GM12878 (cell line): ENCODE data around the gene LRCH4. TPM values are rescaled to one million over a fixed set of nuclear protein-coding genes. Genes with fewer than 3 reads are reported as not detected.

Source experiments
- ATAC-seq: fragments of 200-7000 bp; cut with Tn5 transposase; 3 replicates; pipeline ENCODE4 v1.9.1; 2020; ENCODE audit warnings: mild to moderate bottlenecking, moderate library complexity
- BruUV-seq: library from RNA; stranded (reverse); fragments of 400-500 nt; replicated peaks from 2 replicates; lab custom pipeline; 2021; lab: Mats Ljungman, UMichigan
- CTCF ChIA-PET: fragments of 300-600 bp; sonication (Branson Sonifier 250); formaldehyde crosslinking; extraction: SDS; loops from one replicate; lab custom pipeline; 2021; ENCODE audit warnings: inconsistent platforms; lab: Yijun Ruan, JAX
- POLR2A ChIA-PET: fragments of 350-600 bp; formaldehyde crosslinking; extraction: SDS; loops from one replicate; lab custom pipeline; 2021; ENCODE audit warnings: inconsistent platforms; lab: Charles Lee
- RAD21 ChIA-PET: fragments of 300-600 bp; sonication (Branson Sonifier 250); formaldehyde crosslinking; loops from one replicate; lab custom pipeline; 2023; ENCODE audit warnings: antibody characterized with exemption; ENCODE audit not compliant: unreplicated experiment; lab: Charles Lee
- SMC1A ChIA-PET: fragments of 300-600 bp; sonication (Branson Sonifier 250); formaldehyde crosslinking; loops from one replicate; lab custom pipeline; 2023; ENCODE audit not compliant: unreplicated experiment, uncharacterized antibody; lab: Charles Lee
- DNase-seq: peaks from one replicate; pipeline ENCODE4 v3.0.0-alpha.2; 2011; ENCODE audit warnings: low read depth, low spot score
- FAIRE-seq: peaks from 3 replicates; lab custom pipeline; 2011; peaks lifted over from hg19 to GRCh38; lab: Jason Lieb, UNC
- H2AFZ ChIP-seq: 2 replicates; pipeline ENCODE4 v1.6.0; 2011; ENCODE audit warnings: low read depth, low read length, control low read depth; ENCODE audit not compliant: control insufficient read depth
- H3K27ac ChIP-seq: 2 replicates; pipeline ENCODE4 v1.5.1; 2011; ENCODE audit warnings: control low read depth; ENCODE audit not compliant: control insufficient read depth, insufficient read depth
- H3K27me3 ChIP-seq, 2 experiments: replicated peaks in 1 of 2; 2 replicates each; pipeline versions ENCODE4 v1.6.0 to v1.6.1; 2011; ENCODE audit warnings: low read length in 1 of 2; ENCODE audit not compliant: control insufficient read depth in 2 of 2, insufficient read depth in 2 of 2
- H3K36me3 ChIP-seq, 2 experiments: 2 replicates each; pipeline ENCODE4 v1.5.1; 2011; ENCODE audit warnings: low read length in 1 of 2; ENCODE audit not compliant: control insufficient read depth in 2 of 2, insufficient read depth in 2 of 2
- H3K4me1 ChIP-seq: 2 replicates; pipeline ENCODE4 v1.6.1; 2011; ENCODE audit warnings: mild to moderate bottlenecking, low read length, moderate library complexity, mixed read lengths; ENCODE audit not compliant: control insufficient read depth, insufficient read depth
- H3K4me2 ChIP-seq: 2 replicates; pipeline ENCODE4 v1.6.0; 2011; ENCODE audit warnings: control low read depth; ENCODE audit not compliant: control insufficient read depth, insufficient read depth
- H3K4me3 ChIP-seq: fragments of 200-600 bp; sonication (generic); 2 replicates; pipeline ENCODE4 v1.5.1; 2016
- H3K79me2 ChIP-seq: 2 replicates; pipeline ENCODE4 v1.6.0; 2011; ENCODE audit warnings: low read length; ENCODE audit not compliant: control insufficient read depth, insufficient read depth
- H3K9ac ChIP-seq: 2 replicates; pipeline ENCODE4 v1.8.0; 2011; ENCODE audit warnings: low read length, control low read depth, mixed read lengths; ENCODE audit not compliant: control insufficient read depth, insufficient read depth
- H3K9me3 ChIP-seq: replicated peaks from 3 replicates; pipeline ENCODE4 v1.5.1; 2011; ENCODE audit warnings: mild to moderate bottlenecking, low read length; ENCODE audit not compliant: control insufficient read depth, insufficient read depth
- H4K20me1 ChIP-seq: 2 replicates; pipeline ENCODE4 v1.6.0; 2011; ENCODE audit not compliant: control insufficient read depth, insufficient read depth
- CREM ChIP-seq: IDR thresholded peaks from 2 replicates; pipeline ENCODE4 v1.6.1; 2014; ENCODE audit warnings: antibody characterized with exemption, low read depth
- NRF1 ChIP-seq: conservative IDR thresholded peaks from 2 replicates; pipeline ENCODE4 v1.6.1; 2011; ENCODE audit warnings: mild to moderate bottlenecking, low read depth, low read length, improper control_type of control experiment
- PRDM15 ChIP-seq: fragments of 450-650 bp; formaldehyde crosslinking; IDR thresholded peaks from 2 replicates; pipeline ENCODE4 v1.4.0; 2020; ENCODE audit warnings: mild to moderate bottlenecking, moderate library complexity
- SMAD1 ChIP-seq: fragments of 450-650 bp; IDR thresholded peaks from 2 replicates; pipeline ENCODE4 v1.6.1; 2018; ENCODE audit warnings: mild to moderate bottlenecking, low read depth; ENCODE audit not compliant: partially characterized antibody
- TCF3 ChIP-seq: IDR thresholded peaks from 2 replicates; pipeline ENCODE4 v1.6.1; 2012; ENCODE audit warnings: low read depth, mild to moderate bottlenecking, low read length, borderline replicate concordance; ENCODE audit not compliant: insufficient read depth
- WGBS: methylation state at CpG from one replicate; pipeline ENCODE4 v1.1.6; 2016; ENCODE audit warnings: low lambda C conversion rate; ENCODE audit not compliant: insufficient replicate concordance, insufficient coverage; ENCODE audit errors: missing lambda C conversion rate; 5-methylcytosine and 5-hydroxymethylcytosine counted together
- in situ Hi-C: fragments of 300-500 bp; cut with MboI; formaldehyde crosslinking; loops from 9 replicates; pipeline ENCODE4 v1.14.3; 2018; ENCODE audit warnings: mixed read lengths
- intact Hi-C: fragments of 100-400 bp; cut with micrococcal nuclease; formaldehyde crosslinking; loops from one replicate; pipeline ENCODE4 v1.14.2; 2022; ENCODE audit not compliant: unreplicated experiment
- polyA plus RNA-seq, 11 experiments: library from polyadenylated mRNA; depleted of rRNA in 4 of 11; unstranded in 6 of 11; stranded (reverse) in 5 of 11; fragments of >200 nt; fragmentation: Nextera tagmentation in 4 of 11; fragmentation: Illumina TruSeq in 1 of 11; extraction: Ambion mirVana in 4 of 11; extraction: Trizol in 1 of 11; gene quantifications; 1 replicate in 1 of 11; 2 replicates in 10 of 11; pipeline versions ENCODE4 v1.2.1 to v1.2.3, GENCODE V29; 2011 to 2016; ENCODE audit warnings: inconsistent platforms in 2 of 11, missing spikeins in 2 of 11, low read depth in 1 of 11
- total RNA-seq, 4 experiments: library from RNA; depleted of rRNA in 3 of 4; stranded (reverse); fragments of >200 nt in 3 of 4; fragmentation: Illumina TruSeq in 1 of 4; extraction: Trizol in 1 of 4; gene quantifications; 2 replicates each; pipeline versions ENCODE4 v1.2.1 to v1.2.3, GENCODE V29; 2013 to 2021
- TF ChIP-seq, protein P1 (sequence below): IDR thresholded peaks from 2 replicates; pipeline ENCODE4 v1.6.1; 2012; ENCODE audit warnings: improper control_type of control experiment, low read depth, low read length; ENCODE audit not compliant: insufficient replicate concordance

LRCH4 gene
- total and polyA plus RNA-seq, 10 of the 15 experiments (the other 5 are each of a cell fraction or from before 2014, with no cell fraction given), result 0.58 to 96.7 (median 28.4) TPM

DNA sequence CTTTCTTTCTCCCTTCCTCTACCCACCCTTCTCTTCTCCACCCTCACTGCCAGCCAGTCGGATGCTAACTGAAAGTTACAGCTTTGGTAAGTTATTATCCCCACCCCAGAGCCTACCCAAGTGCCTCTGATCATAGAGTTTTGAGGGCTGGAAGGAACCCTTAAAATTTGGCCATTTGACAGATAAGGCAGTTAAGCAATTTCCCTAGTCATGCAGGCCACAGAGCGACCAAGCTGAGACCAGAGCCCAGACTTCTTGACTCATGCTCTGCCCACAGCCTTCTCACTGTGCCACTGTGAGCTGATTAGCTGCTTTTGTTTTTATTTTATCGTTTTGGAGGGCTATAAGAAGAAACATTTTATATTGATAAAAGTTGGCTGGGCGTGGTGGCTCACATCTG lies 29.4 kb downstream of the LRCH4 start:
- SMC1A ChIA-PET, result interaction anchor here (1.2 to 8.5 kb wide), 2 partner anchors 10 to 182 kb away, joined by 3 to 127 read pairs; no protein-coding TSS in a partner anchor
- no peak overlapping the region for H3K27ac ChIP-seq
- no peaks in the 10 kb centered on the region; the same call in 1 of the 2 replicates for H3K4me1 ChIP-seq
- H3K27me3 ChIP-seq, result no peaks in the 10 kb centered on the region
- no peak for FAIRE-seq
- peaks cover 21 to 53% of the 10 kb centered on the region in 2 experiments for H3K36me3 ChIP-seq
- no peak for ATAC-seq
- H2AFZ ChIP-seq, result no peak overlapping the region
- no peak overlapping the region for H3K4me3 ChIP-seq
- H4K20me1 ChIP-seq, result no peaks in the 10 kb centered on the region
- intact Hi-C loops (no loop called here), in situ Hi-C loops (loop anchor here (5.0 kb wide), 1 partner anchor 84 kb away; no protein-coding TSS in a partner anchor)
- RAD21 ChIA-PET, result no interaction called here
- no peak overlapping the region for H3K4me2 ChIP-seq
- POLR2A ChIA-PET, result interaction anchor here (1.2 to 3.1 kb wide), 2 partner anchors 9 to 77 kb away, joined by 5 to 12 read pairs; partner anchors contain the start of gene TSC22D4
- CTCF ChIA-PET, result interaction anchor here (0.6 to 4.1 kb wide), 5 partner anchors 14 to 91 kb away, joined by 3 to 50 read pairs (median 3); no protein-coding TSS in a partner anchor
- TF ChIP-seq TCF3 (no peak), SMAD1 (no peak), NRF1 (no peak), CREM (no peak), PRDM15 (CRISPR knock-in tag) (no peak)
- TF ChIP-seq, protein P1, sequence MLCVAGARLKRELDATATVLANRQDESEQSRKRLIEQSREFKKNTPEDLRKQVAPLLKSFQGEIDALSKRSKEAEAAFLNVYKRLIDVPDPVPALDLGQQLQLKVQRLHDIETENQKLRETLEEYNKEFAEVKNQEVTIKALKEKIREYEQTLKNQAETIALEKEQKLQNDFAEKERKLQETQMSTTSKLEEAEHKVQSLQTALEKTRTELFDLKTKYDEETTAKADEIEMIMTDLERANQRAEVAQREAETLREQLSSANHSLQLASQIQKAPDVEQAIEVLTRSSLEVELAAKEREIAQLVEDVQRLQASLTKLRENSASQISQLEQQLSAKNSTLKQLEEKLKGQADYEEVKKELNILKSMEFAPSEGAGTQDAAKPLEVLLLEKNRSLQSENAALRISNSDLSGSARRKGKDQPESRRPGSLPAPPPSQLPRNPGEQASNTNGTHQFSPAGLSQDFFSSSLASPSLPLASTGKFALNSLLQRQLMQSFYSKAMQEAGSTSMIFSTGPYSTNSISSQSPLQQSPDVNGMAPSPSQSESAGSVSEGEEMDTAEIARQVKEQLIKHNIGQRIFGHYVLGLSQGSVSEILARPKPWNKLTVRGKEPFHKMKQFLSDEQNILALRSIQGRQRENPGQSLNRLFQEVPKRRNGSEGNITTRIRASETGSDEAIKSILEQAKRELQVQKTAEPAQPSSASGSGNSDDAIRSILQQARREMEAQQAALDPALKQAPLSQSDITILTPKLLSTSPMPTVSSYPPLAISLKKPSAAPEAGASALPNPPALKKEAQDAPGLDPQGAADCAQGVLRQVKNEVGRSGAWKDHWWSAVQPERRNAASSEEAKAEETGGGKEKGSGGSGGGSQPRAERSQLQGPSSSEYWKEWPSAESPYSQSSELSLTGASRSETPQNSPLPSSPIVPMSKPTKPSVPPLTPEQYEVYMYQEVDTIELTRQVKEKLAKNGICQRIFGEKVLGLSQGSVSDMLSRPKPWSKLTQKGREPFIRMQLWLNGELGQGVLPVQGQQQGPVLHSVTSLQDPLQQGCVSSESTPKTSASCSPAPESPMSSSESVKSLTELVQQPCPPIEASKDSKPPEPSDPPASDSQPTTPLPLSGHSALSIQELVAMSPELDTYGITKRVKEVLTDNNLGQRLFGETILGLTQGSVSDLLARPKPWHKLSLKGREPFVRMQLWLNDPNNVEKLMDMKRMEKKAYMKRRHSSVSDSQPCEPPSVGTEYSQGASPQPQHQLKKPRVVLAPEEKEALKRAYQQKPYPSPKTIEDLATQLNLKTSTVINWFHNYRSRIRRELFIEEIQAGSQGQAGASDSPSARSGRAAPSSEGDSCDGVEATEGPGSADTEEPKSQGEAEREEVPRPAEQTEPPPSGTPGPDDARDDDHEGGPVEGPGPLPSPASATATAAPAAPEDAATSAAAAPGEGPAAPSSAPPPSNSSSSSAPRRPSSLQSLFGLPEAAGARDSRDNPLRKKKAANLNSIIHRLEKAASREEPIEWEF, result no peak
- TSS peak; percentile 57 for BruUV-seq
- no peaks in the 10 kb centered on the region for H3K9me3 ChIP-seq
- 72% methylated on average over 4 of the region's 4 CpGs for WGBS
- H3K79me2 ChIP-seq, result no peaks in the 10 kb centered on the region
- no peak for DNase-seq
- no peak overlapping the region for H3K9ac ChIP-seq
